GM23338 (cell line): ENCODE results near the gene CRADD. TPM values are rescaled to one million over a fixed set of nuclear protein-coding genes. Genes with fewer than 3 reads are reported as not detected.

Experiments
- ATAC-seq: fragments of 200-7000 bp; cut with Tn5 transposase; 3 replicates; pipeline ENCODE4 v1.9.1; 2020
- DNase-seq: peaks from one replicate; pipeline ENCODE4 v3.0.0-alpha.2; 2015; ENCODE audit warnings: low spot score
- H2AFZ ChIP-seq: fragments of 200-600 bp; sonication (generic); 2 replicates; pipeline ENCODE4 v1.8.0; 2016; ENCODE audit warnings: antibody characterized with exemption, mild to moderate bottlenecking, moderate library complexity
- H3F3A ChIP-seq: fragments of 200-600 bp; sonication (generic); replicated peaks from 2 replicates; pipeline ENCODE4 v1.8.0; 2017; ENCODE audit warnings: antibody characterized with exemption, mixed run types, low read depth
- H3K27ac ChIP-seq: fragments of 200-600 bp; sonication (generic); 2 replicates; pipeline ENCODE4 v1.6.1; 2016; ENCODE audit warnings: low read depth
- H3K27me3 ChIP-seq: fragments of 200-600 bp; sonication (generic); 2 replicates; pipeline ENCODE4 v1.8.0; 2016; ENCODE audit warnings: mild to moderate bottlenecking, mixed run types, moderate library complexity; ENCODE audit not compliant: insufficient read depth
- H3K36me3 ChIP-seq: fragments of 200-600 bp; sonication (generic); 2 replicates; pipeline ENCODE4 v1.8.0; 2016; ENCODE audit warnings: mild to moderate bottlenecking; ENCODE audit not compliant: insufficient read depth
- H3K4me1 ChIP-seq: fragments of 200-600 bp; sonication (generic); 2 replicates; pipeline ENCODE4 v1.8.0; 2016; ENCODE audit warnings: mild to moderate bottlenecking, moderate library complexity; ENCODE audit not compliant: insufficient read depth
- H3K4me2 ChIP-seq: fragments of 200-600 bp; sonication (generic); 2 replicates; pipeline ENCODE4 v1.7.1; 2017; ENCODE audit warnings: mixed run types
- H3K4me3 ChIP-seq: fragments of 200-600 bp; sonication (generic); 2 replicates; pipeline ENCODE4 v1.6.1; 2016; ENCODE audit warnings: mixed run types
- H3K79me2 ChIP-seq: fragments of 200-600 bp; sonication (generic); replicated peaks from 2 replicates; pipeline ENCODE4 v1.8.0; 2017; ENCODE audit warnings: mild to moderate bottlenecking; ENCODE audit not compliant: insufficient read depth
- H3K9me2 ChIP-seq: fragments of 200-600 bp; sonication (generic); 2 replicates; pipeline ENCODE4 v1.8.0; 2017; ENCODE audit not compliant: insufficient read depth
- H4K20me1 ChIP-seq: fragments of 200-600 bp; sonication (generic); replicated peaks from 2 replicates; pipeline ENCODE4 v1.8.0; 2017; ENCODE audit warnings: mild to moderate bottlenecking; ENCODE audit not compliant: insufficient read depth
- H3K27ac Mint-ChIP-seq: 2 replicates; pipeline ENCODE4 v1.8.0; 2020; ENCODE audit warnings: inconsistent platforms, mild to moderate bottlenecking, moderate library complexity, mixed read lengths
- H3K27me3 Mint-ChIP-seq: 3 replicates; pipeline ENCODE4 v1.8.0; 2022; ENCODE audit warnings: low read depth, mild to moderate bottlenecking, moderate library complexity, mixed read lengths, inconsistent platforms; ENCODE audit not compliant: insufficient read depth, poor library complexity
- H3K36me3 Mint-ChIP-seq: 3 replicates; pipeline ENCODE4 v1.8.0; 2021; ENCODE audit warnings: low read depth, mild to moderate bottlenecking, inconsistent platforms, moderate library complexity, mixed read lengths
- H3K4me1 Mint-ChIP-seq: 3 replicates; pipeline ENCODE4 v1.8.0; 2020; ENCODE audit warnings: mild to moderate bottlenecking, inconsistent platforms, mixed read lengths
- H3K4me3 Mint-ChIP-seq: 3 replicates; pipeline ENCODE4 v1.8.0; 2021; ENCODE audit warnings: moderate library complexity, mild to moderate bottlenecking, inconsistent platforms, mixed read lengths
- H3K9me3 Mint-ChIP-seq: 3 replicates; pipeline ENCODE4 v1.8.0; 2020; ENCODE audit warnings: moderate library complexity, mild to moderate bottlenecking, inconsistent platforms, mixed read lengths
- CREB1 ChIP-seq: fragments of 250-450 bp; sonication (Bioruptor Pico); IDR thresholded peaks from 2 replicates; pipeline ENCODE4 v1.5.0; 2020; ENCODE audit warnings: low read depth, mild to moderate bottlenecking, moderate library complexity
- EZH2 ChIP-seq: fragments of 200-600 bp; sonication (generic); IDR thresholded peaks from one replicate; pipeline ENCODE4 v1.8.0; 2017; ENCODE audit warnings: antibody characterized with exemption, mild to moderate bottlenecking, low read depth; ENCODE audit not compliant: unreplicated experiment
- EZH2phosphoT487 ChIP-seq: fragments of 200-600 bp; sonication (generic); IDR thresholded peaks from one replicate; pipeline ENCODE4 v1.8.1; 2018; ENCODE audit warnings: antibody characterized with exemption; ENCODE audit not compliant: unreplicated experiment
- JUNB ChIP-seq: IDR thresholded peaks from one replicate; pipeline ENCODE4 v1.6.1; 2016; ENCODE audit warnings: antibody characterized with exemption; ENCODE audit not compliant: unreplicated experiment
- NANOG ChIP-seq: IDR thresholded peaks from 2 replicates; pipeline ENCODE4 v1.6.1; 2016; ENCODE audit warnings: antibody characterized with exemption, borderline replicate concordance
- POLR2AphosphoS5 ChIP-seq: IDR thresholded peaks from 2 replicates; pipeline ENCODE4 v1.6.1; 2016; ENCODE audit warnings: antibody characterized with exemption, low read depth
- ZNF114 ChIP-seq: fragments of 250-450 bp; sonication (Bioruptor Pico); IDR thresholded peaks from 2 replicates; pipeline ENCODE4 v1.5.0; 2020; ENCODE audit warnings: mild to moderate bottlenecking, moderate library complexity
- ZNF331 ChIP-seq: fragments of 250-450 bp; sonication (Bioruptor Pico); IDR thresholded peaks from 2 replicates; pipeline ENCODE4 v1.5.0; 2020; ENCODE audit warnings: low read depth, mild to moderate bottlenecking, moderate library complexity
- polyA plus RNA-seq: library from polyadenylated mRNA; unstranded; fragments of >200 nt; fragmentation: Nextera tagmentation; extraction: Ambion mirVana; gene quantifications from 2 replicates; pipeline ENCODE4 v1.2.1, GENCODE V29; 2016
- total RNA-seq: library from RNA; depleted of rRNA; stranded (reverse); fragments of >200 nt; shearing (Covaris generic); gene quantifications from 2 replicates; pipeline ENCODE4 v1.2.3, GENCODE V29; 2014
- TF ChIP-seq, protein P1 (sequence below): IDR thresholded peaks from one replicate; pipeline ENCODE4 v1.6.1; 2018; ENCODE audit warnings: antibody characterized with exemption; ENCODE audit not compliant: unreplicated experiment
- TF ChIP-seq, protein P2 (sequence below): IDR thresholded peaks from 2 replicates; pipeline ENCODE4 v1.6.1; 2016; ENCODE audit warnings: antibody characterized with exemption
- TF ChIP-seq, protein P3 (sequence below): fragments of 250-450 bp; sonication (Bioruptor Pico); IDR thresholded peaks from 2 replicates; pipeline ENCODE4 v1.5.0; 2020; ENCODE audit warnings: mild to moderate bottlenecking, moderate library complexity

The CRADD gene
- total and polyA plus RNA-seq, 2 experiments from 2014 or later: 6.3 to 27.9 TPM

DNA sequence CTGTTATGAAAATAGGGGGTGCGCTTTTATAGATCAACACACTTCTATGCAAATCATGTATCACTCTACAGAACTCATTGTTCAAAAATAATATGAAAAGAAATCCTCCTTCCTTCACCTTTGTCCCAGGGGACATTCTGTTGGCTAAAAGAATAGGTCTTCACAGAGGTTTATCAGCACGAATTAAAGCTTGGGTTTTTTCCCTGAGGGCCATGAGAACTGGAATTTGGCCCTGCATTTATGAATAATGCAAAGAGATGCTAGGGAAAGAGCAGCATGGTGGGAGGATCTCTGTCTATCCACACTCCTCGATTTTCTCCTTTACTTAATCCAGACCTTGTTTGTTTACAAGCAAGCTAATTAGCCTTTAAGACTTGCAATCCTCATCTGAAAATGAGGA lies 16.2 kb upstream of the CRADD start:
- no peak for ATAC-seq
- H3K4me1 Mint-ChIP-seq: peaks cover 8% of the 10 kb centered on the region; the same call in 2 of the 3 replicates
- no peaks in the 10 kb centered on the region for H3K36me3 Mint-ChIP-seq
- no peaks in the 10 kb centered on the region for H4K20me1 ChIP-seq
- no peaks in the 10 kb centered on the region for H3F3A ChIP-seq
- H3K27ac Mint-ChIP-seq: no peak overlapping the region
- H3K27me3 ChIP-seq: no peaks in the 10 kb centered on the region
- no peaks in the 10 kb centered on the region for H3K79me2 ChIP-seq
- H3K4me3 Mint-ChIP-seq: no peak overlapping the region
- H3K36me3 ChIP-seq: no peaks in the 10 kb centered on the region
- TF ChIP-seq, protein P1, sequence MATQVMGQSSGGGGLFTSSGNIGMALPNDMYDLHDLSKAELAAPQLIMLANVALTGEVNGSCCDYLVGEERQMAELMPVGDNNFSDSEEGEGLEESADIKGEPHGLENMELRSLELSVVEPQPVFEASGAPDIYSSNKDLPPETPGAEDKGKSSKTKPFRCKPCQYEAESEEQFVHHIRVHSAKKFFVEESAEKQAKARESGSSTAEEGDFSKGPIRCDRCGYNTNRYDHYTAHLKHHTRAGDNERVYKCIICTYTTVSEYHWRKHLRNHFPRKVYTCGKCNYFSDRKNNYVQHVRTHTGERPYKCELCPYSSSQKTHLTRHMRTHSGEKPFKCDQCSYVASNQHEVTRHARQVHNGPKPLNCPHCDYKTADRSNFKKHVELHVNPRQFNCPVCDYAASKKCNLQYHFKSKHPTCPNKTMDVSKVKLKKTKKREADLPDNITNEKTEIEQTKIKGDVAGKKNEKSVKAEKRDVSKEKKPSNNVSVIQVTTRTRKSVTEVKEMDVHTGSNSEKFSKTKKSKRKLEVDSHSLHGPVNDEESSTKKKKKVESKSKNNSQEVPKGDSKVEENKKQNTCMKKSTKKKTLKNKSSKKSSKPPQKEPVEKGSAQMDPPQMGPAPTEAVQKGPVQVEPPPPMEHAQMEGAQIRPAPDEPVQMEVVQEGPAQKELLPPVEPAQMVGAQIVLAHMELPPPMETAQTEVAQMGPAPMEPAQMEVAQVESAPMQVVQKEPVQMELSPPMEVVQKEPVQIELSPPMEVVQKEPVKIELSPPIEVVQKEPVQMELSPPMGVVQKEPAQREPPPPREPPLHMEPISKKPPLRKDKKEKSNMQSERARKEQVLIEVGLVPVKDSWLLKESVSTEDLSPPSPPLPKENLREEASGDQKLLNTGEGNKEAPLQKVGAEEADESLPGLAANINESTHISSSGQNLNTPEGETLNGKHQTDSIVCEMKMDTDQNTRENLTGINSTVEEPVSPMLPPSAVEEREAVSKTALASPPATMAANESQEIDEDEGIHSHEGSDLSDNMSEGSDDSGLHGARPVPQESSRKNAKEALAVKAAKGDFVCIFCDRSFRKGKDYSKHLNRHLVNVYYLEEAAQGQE: no peak
- TF ChIP-seq, protein P2, sequence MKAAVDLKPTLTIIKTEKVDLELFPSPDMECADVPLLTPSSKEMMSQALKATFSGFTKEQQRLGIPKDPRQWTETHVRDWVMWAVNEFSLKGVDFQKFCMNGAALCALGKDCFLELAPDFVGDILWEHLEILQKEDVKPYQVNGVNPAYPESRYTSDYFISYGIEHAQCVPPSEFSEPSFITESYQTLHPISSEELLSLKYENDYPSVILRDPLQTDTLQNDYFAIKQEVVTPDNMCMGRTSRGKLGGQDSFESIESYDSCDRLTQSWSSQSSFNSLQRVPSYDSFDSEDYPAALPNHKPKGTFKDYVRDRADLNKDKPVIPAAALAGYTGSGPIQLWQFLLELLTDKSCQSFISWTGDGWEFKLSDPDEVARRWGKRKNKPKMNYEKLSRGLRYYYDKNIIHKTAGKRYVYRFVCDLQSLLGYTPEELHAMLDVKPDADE: no peak
- TF ChIP-seq POLR2AphosphoS5 (no peak), ZNF331 (CRISPR knock-in tag) (no peak), ZNF114 (CRISPR knock-in tag) (no peak), CREB1 (CRISPR knock-in tag) (no peak), EZH2phosphoT487 (no peak), JUNB (no peak), EZH2 (no peak), NANOG (no peak)
- TF ChIP-seq, protein P3, sequence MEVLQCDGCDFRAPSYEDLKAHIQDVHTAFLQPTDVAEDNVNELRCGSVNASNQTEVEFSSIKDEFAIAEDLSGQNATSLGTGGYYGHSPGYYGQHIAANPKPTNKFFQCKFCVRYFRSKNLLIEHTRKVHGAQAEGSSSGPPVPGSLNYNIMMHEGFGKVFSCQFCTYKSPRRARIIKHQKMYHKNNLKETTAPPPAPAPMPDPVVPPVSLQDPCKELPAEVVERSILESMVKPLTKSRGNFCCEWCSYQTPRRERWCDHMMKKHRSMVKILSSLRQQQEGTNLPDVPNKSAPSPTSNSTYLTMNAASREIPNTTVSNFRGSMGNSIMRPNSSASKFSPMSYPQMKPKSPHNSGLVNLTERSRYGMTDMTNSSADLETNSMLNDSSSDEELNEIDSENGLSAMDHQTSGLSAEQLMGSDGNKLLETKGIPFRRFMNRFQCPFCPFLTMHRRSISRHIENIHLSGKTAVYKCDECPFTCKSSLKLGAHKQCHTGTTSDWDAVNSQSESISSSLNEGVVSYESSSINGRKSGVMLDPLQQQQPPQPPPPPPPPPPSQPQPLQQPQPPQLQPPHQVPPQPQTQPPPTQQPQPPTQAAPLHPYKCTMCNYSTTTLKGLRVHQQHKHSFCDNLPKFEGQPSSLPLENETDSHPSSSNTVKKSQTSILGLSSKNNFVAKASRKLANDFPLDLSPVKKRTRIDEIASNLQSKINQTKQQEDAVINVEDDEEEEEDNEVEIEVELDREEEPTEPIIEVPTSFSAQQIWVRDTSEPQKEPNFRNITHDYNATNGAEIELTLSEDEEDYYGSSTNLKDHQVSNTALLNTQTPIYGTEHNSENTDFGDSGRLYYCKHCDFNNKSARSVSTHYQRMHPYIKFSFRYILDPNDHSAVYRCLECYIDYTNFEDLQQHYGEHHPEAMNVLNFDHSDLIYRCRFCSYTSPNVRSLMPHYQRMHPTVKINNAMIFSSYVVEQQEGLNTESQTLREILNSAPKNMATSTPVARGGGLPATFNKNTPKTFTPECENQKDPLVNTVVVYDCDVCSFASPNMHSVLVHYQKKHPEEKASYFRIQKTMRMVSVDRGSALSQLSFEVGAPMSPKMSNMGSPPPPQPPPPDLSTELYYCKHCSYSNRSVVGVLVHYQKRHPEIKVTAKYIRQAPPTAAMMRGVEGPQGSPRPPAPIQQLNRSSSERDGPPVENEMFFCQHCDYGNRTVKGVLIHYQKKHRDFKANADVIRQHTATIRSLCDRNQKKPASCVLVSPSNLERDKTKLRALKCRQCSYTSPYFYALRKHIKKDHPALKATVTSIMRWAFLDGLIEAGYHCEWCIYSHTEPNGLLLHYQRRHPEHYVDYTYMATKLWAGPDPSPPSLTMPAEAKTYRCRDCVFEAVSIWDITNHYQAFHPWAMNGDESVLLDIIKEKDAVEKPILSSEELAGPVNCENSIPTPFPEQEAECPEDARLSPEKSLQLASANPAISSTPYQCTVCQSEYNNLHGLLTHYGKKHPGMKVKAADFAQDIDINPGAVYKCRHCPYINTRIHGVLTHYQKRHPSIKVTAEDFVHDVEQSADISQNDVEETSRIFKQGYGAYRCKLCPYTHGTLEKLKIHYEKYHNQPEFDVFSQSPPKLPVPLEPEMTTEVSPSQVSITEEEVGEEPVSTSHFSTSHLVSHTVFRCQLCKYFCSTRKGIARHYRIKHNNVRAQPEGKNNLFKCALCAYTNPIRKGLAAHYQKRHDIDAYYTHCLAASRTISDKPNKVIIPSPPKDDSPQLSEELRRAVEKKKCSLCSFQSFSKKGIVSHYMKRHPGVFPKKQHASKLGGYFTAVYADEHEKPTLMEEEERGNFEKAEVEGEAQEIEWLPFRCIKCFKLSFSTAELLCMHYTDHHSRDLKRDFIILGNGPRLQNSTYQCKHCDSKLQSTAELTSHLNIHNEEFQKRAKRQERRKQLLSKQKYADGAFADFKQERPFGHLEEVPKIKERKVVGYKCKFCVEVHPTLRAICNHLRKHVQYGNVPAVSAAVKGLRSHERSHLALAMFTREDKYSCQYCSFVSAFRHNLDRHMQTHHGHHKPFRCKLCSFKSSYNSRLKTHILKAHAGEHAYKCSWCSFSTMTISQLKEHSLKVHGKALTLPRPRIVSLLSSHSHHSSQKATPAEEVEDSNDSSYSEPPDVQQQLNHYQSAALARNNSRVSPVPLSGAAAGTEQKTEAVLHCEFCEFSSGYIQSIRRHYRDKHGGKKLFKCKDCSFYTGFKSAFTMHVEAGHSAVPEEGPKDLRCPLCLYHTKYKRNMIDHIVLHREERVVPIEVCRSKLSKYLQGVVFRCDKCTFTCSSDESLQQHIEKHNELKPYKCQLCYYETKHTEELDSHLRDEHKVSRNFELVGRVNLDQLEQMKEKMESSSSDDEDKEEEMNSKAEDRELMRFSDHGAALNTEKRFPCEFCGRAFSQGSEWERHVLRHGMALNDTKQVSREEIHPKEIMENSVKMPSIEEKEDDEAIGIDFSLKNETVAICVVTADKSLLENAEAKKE: no peak
- H3K9me3 Mint-ChIP-seq: peaks cover 2% of the 10 kb centered on the region; the same call in 1 of the 3 replicates
- DNase-seq: no peak
- no peak overlapping the region for H3K4me2 ChIP-seq
- H3K9me2 ChIP-seq: peaks cover 13% of the 10 kb centered on the region; the same call in 1 of the 2 replicates
- peaks cover 3% of the 10 kb centered on the region; the same call in 1 of the 2 replicates for H3K4me1 ChIP-seq
- H3K27me3 Mint-ChIP-seq: no peaks in the 10 kb centered on the region
- H3K27ac ChIP-seq: no peak overlapping the region
- no peak overlapping the region for H3K4me3 ChIP-seq
- H2AFZ ChIP-seq: no peak overlapping the region
